Stimulated activated effector memory CD8-positive, alpha-beta T cell treated with anti-CD3 and anti-CD28 coated beads, Interleukin-12 subunit alpha, Interleukin-12 subunit beta, amount 100 ng/mL, for 72 hours (primary cell): Measurements from ENCODE around the gene XPA.

Experiments
- ATAC-seq: fragments of 150-1000 bp; cut with Tn5 transposase; 2 replicates; pipeline ENCODE4 v1.10.0; 2021
- DNase-seq, 2 donors: peaks; one replicate each; pipeline ENCODE4 v3.0.0; 2021 to 2022; ENCODE audit warnings: low spot score in 2 of 2
- H3K27ac Mint-ChIP-seq: one replicate; pipeline ENCODE4 v1.8.0; 2022; ENCODE audit warnings: mild to moderate bottlenecking, mixed read lengths
- H3K36me3 Mint-ChIP-seq: one replicate; pipeline ENCODE4 v1.8.0; 2022; ENCODE audit warnings: mild to moderate bottlenecking, mixed read lengths
- H3K4me1 Mint-ChIP-seq: one replicate; pipeline ENCODE4 v1.8.0; 2022; ENCODE audit warnings: mixed read lengths
- H3K4me3 Mint-ChIP-seq: one replicate; pipeline ENCODE4 v1.8.0; 2022; ENCODE audit warnings: mild to moderate bottlenecking, mixed read lengths
- H3K9me3 Mint-ChIP-seq: one replicate; pipeline ENCODE4 v1.8.0; 2022; ENCODE audit warnings: mixed read lengths

The XPA gene

DNA sequence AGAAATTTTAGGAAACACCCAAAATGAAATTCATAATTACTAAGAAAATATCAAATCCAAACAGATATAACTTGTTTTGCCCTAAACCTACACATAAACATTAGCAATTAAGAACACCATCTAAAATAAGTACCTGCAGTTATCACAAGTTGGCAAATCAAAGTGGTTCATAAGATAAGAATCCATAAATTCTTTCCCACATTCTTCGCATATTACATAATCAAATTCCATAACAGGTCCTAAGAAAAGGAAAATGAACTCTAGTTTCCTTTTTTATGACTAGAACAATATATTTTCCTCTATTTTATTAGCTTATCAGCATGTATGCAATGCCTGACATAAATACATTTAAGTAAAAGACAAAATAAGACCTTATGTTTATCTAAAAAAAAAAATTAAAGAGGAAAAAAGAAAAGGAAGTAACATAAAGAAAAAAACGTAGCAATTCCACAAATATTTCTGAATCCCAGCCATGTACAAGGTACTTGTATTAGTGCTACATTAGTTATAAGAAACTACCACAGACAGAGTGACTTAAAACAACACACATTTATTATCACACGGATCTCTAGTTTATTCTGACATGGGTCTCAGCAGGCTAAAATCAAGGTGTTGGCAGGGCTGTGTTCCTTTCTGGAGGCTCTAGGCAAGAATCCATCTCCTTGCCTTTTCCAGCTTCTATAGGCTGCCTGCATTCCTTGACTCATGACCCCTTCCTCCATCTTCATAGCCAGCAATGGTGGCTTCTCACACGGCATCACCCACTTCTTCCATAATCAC lies 7.5 kb downstream of the XPA start:
- DNase-seq (no peak), ATAC-seq (no peak)
- H3K36me3 Mint-ChIP-seq: peaks cover 95% of the 10 kb centered on the region
- H3K27ac Mint-ChIP-seq: no peak overlapping the region
- no peaks in the 10 kb centered on the region for H3K9me3 Mint-ChIP-seq
- no peak overlapping the region for H3K4me3 Mint-ChIP-seq
- H3K4me1 Mint-ChIP-seq: peaks cover 27% of the 10 kb centered on the region

DNA sequence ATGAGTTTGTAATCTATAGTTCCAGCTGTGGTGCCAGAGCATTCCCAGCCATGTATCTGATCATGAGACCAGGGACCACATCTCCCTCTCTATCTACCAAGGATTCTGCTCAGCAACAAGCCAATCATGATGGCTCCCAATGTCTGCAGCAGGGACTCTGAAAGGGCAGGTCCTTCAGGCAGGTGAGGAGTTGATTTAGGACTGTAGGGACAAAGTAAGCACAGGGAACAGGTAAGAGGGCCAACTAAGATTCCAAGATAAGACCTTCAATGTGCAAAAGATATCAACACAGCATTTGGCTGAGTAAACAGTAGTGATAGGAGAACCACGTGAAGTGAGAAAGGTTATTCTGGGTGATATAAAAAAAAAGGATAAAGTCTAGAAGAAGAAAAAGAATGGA lies 8.5 kb downstream of the XPA start:
- Mint-ChIP-seq H3K4me3 (no peak overlapping the region), H3K4me1 (peaks cover 18% of the 10 kb centered on the region), H3K27ac (no peak overlapping the region), H3K36me3 (peaks cover 98% of the 10 kb centered on the region), H3K9me3 (no peaks in the 10 kb centered on the region)
- ATAC-seq (no peak), DNase-seq (no peak)

DNA sequence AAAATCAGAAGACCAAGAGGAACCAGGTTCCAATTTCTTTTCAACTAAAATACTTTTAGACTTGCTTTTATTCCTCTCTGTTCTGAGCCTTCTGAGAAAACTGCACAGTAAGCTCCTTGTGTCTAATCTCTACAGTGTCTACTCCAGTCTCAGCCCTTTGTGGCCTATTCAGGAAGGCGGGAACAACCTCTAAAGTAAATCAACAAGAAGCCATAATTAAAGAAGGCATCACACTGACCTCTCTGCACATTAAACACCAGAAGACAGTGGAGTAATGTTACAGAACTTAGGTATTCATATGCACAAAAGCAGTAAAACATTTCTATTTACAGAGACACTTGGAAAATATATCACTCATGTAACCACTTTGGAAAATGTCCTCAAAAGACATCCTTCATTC lies 14.9 kb downstream of the XPA start:
- Mint-ChIP-seq H3K27ac (peak overlapping the region; percentile 79), H3K36me3 (peaks cover 95% of the 10 kb centered on the region), H3K9me3 (no peaks in the 10 kb centered on the region), H3K4me1 (peaks cover 7% of the 10 kb centered on the region), H3K4me3 (no peak overlapping the region)
- DNase-seq (no peak), ATAC-seq (no peak)

DNA sequence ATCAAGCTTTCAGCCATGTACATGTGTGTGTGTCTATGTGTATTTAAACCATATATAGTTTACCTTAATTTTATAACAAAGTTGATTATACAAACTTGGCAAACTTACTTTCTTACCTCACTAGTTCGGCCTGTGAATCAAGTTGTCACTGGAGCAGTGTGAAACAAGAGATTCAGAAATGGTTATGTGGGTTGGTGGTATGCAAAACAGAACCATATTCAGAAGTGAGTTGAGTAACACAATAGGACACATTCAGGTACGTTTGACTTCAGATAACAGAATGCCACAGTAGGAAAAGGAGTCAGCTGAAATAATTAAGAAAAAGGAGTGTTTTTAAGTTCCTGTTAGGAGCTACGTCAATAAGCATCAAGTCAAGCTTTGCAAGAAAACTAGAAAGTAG lies 21.5 kb downstream of the XPA start:
- ATAC-seq: peak; percentile 74
- DNase-seq: no peak
- peaks cover 100% of the 10 kb centered on the region for H3K36me3 Mint-ChIP-seq
- no peak overlapping the region for H3K4me3 Mint-ChIP-seq
- no peaks in the 10 kb centered on the region for H3K9me3 Mint-ChIP-seq
- peaks cover 13% of the 10 kb centered on the region for H3K4me1 Mint-ChIP-seq
- H3K27ac Mint-ChIP-seq: no peak overlapping the region

DNA sequence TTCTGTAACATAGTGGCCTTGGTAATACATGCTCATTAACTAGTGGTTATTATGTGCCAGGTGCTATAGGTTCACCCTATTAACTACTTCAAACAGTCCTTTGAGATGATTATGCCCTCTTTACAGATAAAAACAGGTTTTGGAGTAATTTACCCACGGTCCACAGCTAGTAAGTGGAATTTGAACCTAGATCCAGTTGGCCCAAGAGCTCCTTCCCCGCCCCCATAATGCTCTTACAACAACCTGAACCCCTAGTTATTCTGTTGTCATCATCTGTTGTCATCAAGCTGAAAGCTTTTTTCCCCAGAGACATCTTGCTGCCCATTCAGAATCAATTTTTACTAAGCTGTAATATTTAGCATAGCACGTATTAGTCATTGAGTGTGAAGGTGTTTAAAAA lies 23.2 kb downstream of the XPA start:
- no peak overlapping the region for H3K4me3 Mint-ChIP-seq
- peaks cover 13% of the 10 kb centered on the region for H3K4me1 Mint-ChIP-seq
- H3K27ac Mint-ChIP-seq: peak overlapping the region; percentile 29
- peaks cover 100% of the 10 kb centered on the region for H3K36me3 Mint-ChIP-seq
- no peak for ATAC-seq
- no peak for DNase-seq
- no peaks in the 10 kb centered on the region for H3K9me3 Mint-ChIP-seq

DNA sequence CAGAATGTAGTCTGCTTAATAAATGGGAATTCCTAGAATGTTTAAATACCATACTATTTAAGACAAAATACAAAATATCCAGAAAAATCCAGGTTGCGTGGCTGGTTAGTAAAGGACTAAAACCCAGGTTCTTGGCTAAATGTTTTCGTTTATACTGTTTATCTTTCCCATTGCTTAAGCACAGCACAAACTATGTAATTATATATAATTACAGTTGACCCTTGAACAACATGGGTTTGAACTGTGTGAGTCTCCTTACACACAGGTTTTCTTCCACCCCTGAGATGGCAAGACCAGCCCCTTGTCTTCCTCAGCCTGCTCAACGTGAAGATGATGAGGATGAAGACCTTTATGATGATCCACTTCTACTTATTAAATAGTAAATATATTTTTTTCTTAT lies 24.7 kb downstream of the XPA start:
- peaks cover 19% of the 10 kb centered on the region for H3K4me1 Mint-ChIP-seq
- no peak for ATAC-seq
- H3K4me3 Mint-ChIP-seq: no peak overlapping the region
- no peaks in the 10 kb centered on the region for H3K9me3 Mint-ChIP-seq
- no peak for DNase-seq
- peaks cover 100% of the 10 kb centered on the region for H3K36me3 Mint-ChIP-seq
- no peak overlapping the region for H3K27ac Mint-ChIP-seq

DNA sequence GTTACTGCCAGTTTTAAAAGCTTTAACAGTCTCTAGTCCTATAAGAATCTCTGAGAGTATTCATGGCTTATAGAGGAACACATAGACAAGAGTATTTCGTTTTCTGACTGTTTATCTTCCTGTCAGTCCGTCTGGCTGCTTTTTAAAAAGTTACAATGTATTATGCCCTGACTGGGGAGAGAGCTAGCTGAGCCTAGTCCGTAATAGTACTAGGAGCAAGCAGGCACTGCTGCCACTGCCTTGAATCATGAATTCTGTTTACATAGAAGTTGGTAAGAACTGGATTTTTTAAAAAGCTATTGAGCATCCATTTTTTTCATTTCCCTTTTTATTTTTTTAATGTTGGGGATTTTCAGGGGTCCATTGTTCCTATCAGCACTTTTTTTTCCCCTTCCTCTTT lies 26.6 kb downstream of the XPA start:
- no peak for ATAC-seq
- Mint-ChIP-seq H3K9me3 (no peaks in the 10 kb centered on the region), H3K36me3 (peaks cover 100% of the 10 kb centered on the region), H3K27ac (peak overlapping the region; percentile 38), H3K4me1 (peaks cover 24% of the 10 kb centered on the region), H3K4me3 (no peak overlapping the region)
- DNase-seq: no peak

DNA sequence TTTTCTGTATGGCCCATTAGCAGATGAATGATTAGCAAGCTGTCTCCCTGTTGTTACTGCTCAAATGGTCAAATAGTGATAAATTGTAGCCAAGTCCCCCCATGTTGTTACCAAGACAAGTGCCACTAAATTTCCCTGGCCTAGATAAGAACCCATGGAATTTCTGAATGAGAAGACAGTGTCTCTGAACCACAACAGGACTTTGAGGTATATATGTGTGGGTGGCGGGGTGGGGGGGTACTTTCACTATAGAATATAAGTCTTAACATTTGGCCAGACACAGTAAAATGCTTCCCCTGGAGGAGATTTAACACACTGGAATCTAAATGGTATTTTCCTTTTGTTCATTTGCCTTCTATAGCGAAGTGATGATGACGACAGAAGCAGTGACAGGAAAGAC lies 28.7 kb downstream of the XPA start:
- no peak for DNase-seq
- H3K4me3 Mint-ChIP-seq: no peak overlapping the region
- peak overlapping the region; percentile 50 for H3K27ac Mint-ChIP-seq
- H3K9me3 Mint-ChIP-seq: no peaks in the 10 kb centered on the region
- peak; percentile 51 for ATAC-seq
- peaks cover 100% of the 10 kb centered on the region for H3K36me3 Mint-ChIP-seq
- H3K4me1 Mint-ChIP-seq: peaks cover 27% of the 10 kb centered on the region

DNA sequence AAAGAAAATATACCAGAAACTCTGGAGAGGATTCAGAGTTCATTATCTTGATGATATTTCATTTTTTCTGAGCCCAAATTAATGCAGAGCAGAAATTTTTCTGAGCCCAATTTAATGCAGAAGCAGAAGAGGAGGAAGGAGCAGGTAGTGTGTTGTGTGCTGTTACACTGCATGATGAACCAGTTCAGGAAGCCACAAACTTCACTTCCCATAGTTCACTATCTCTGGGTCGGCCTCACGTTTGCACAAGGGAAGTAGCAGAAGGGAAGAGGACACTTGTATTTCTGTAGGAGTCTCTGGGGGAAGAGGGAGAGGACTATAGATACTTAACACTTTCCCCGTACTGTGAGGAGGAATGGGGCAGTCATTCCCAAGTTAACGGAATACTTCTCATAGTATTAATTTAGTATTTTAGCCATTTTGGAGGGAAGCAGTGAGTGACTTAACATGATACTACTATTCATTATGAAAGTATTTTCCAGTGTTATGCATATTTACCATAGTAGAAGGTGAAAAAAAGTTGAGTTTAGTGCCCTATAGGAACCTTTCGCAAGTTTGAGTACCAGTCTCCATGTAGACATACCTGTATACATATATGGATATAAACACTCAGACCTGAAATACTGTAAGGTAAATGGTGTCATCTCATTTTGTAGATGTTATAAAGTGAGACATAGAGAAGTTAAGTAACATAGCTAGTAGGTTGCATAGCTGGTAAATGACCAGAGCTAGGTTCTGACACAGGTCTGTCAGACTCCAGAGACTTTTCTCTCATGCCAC lies 30.0 kb downstream of the XPA start:
- no peaks in the 10 kb centered on the region for H3K9me3 Mint-ChIP-seq
- peaks cover 27% of the 10 kb centered on the region for H3K4me1 Mint-ChIP-seq
- DNase-seq (no peak), ATAC-seq (no peak)
- H3K36me3 Mint-ChIP-seq: peaks cover 100% of the 10 kb centered on the region
- H3K4me3 Mint-ChIP-seq: no peak overlapping the region
- H3K27ac Mint-ChIP-seq: peak overlapping the region; percentile 35

DNA sequence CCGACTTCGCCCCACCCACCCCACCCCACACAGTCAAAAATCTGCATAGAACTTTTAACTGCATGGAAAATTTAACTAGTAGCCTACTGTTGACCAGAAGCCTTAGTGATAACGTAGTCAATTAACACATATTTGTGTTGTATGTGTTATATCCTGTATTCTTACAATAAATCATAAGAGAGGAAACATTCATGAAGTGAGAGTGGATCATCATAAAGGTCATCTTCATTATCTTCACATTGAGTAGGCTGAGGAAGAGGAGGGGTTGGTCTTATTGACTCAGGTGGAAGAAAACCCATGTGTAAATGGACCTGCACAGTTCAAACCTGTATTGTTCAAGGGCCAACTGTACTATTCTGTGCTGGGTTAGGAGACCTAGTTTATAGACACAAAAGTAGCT lies 31.4 kb downstream of the XPA start:
- H3K4me1 Mint-ChIP-seq: peaks cover 27% of the 10 kb centered on the region
- no peak overlapping the region for H3K4me3 Mint-ChIP-seq
- peaks cover 100% of the 10 kb centered on the region for H3K36me3 Mint-ChIP-seq

DNA sequence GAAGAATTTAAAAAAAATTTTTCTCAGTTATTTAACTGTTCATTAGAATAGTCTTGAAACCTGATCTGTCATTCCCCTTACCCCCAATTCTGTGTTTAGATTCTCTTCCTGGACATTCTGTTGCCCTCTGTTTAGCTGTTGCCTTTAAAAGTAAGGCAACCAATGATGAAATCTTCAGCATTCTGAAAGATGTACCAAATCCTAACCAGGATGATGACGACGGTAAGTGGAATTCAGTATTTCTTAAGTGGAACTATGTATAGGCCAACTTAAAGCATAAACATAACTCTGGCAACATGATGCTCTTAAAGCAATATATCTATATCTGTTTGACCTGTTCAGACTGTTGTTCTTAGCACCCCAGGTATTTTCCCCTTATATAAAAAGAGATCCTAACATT lies 36.3 kb downstream of the XPA start:
- ATAC-seq (no peak), DNase-seq (no peak)
- H3K9me3 Mint-ChIP-seq: no peaks in the 10 kb centered on the region
- peaks cover 100% of the 10 kb centered on the region for H3K36me3 Mint-ChIP-seq
- no peak overlapping the region for H3K4me3 Mint-ChIP-seq
- peaks cover 5% of the 10 kb centered on the region for H3K4me1 Mint-ChIP-seq
- peak overlapping the region; percentile 45 for H3K27ac Mint-ChIP-seq

More for the DNA sequence above, 31.4 kb downstream of the XPA start:
- ATAC-seq: peak; percentile 34
- Mint-ChIP-seq H3K9me3 (no peaks in the 10 kb centered on the region), H3K27ac (peak overlapping the region; percentile 35)
- DNase-seq: no peak

DNA sequence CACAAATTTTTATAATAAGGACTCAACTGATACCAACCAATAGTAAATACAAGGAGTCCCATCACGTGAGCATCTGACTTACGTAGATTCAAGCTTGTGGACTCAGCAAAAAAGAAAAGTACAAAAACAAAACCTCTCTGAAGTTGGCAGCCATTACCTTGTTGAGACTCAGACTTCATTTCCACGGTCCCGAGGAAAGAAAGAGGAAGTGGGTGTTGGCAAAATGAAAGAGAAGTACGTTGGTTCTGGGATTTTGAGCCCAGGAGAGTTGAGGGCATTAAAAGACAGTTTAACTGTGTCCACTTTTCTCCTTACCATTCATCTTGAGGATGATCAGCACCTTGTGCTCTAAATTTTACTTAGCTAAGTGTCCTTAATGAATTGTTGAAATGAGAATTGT lies 36.8 kb downstream of the XPA start:
- Mint-ChIP-seq H3K4me1 (peaks cover 5% of the 10 kb centered on the region), H3K9me3 (no peaks in the 10 kb centered on the region), H3K36me3 (peaks cover 100% of the 10 kb centered on the region), H3K4me3 (no peak overlapping the region), H3K27ac (peak overlapping the region; percentile 45)
- ATAC-seq (no peak), DNase-seq (no peak)

DNA sequence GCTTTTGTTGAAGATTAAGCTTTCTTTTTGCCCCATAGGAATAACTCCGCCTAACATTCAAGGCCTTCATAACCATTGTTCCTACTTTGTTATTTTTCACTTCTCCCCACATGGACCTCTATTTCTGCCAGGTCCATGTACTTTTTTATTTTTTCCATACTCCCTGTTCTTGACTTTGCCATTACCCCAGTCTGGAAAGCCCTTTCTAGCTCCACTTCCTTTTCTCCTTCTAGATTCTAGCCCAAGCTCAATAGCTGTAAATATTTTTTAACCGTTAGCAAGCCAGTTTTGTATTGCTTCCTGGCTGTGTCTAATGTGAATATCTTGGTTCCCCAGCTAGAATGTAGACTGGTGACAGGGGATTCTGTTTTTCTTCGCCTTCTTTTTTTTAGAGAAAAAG lies 37.4 kb downstream of the XPA start:
- peaks cover 100% of the 10 kb centered on the region for H3K36me3 Mint-ChIP-seq
- H3K9me3 Mint-ChIP-seq: no peaks in the 10 kb centered on the region
- no peak for ATAC-seq
- peaks cover 5% of the 10 kb centered on the region for H3K4me1 Mint-ChIP-seq
- no peak for DNase-seq
- peak overlapping the region; percentile 29 for H3K27ac Mint-ChIP-seq
- no peak overlapping the region for H3K4me3 Mint-ChIP-seq

DNA sequence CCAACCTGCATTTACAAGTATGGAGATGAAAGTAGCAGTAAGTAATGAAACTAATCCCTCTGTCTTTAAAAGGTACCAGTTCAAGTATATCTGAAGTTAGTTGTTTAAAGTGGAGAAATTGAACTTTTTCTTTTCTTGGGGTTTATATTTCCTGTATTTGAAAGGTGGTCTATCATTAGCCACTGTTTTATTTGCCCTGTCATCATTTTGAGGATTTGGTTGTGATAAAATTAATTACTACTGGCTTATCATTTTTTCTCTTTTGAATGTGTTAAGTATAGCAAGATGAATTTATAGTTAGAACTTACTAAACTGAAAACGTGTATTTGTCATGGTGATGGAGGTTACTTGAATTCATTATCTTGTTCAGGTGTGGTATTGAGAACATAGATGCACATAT lies 38.4 kb downstream of the XPA start:
- no peaks in the 10 kb centered on the region for H3K4me1 Mint-ChIP-seq
- peaks cover 100% of the 10 kb centered on the region for H3K36me3 Mint-ChIP-seq
- ATAC-seq (no peak), DNase-seq (no peak)
- no peak overlapping the region for H3K4me3 Mint-ChIP-seq
- H3K9me3 Mint-ChIP-seq: no peaks in the 10 kb centered on the region
- no peak overlapping the region for H3K27ac Mint-ChIP-seq

DNA sequence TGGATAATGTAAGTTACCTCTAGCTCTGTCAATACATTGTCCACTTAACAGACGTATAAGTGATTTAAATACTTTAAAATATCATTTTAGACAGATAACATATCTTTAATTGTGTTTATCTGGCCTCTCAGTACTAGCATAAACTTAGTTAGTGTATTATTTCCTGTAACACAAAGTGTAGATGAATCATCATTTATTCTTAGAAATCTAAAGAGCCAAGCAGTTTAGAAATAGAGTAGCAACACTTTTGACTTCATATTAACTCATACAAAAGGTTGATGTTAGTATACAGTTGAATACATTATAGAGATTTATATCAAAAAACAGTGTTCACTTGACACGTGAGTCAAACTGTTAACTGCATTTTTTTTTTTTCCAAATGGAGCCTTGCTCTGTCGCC lies 45.5 kb downstream of the XPA start:
- Mint-ChIP-seq H3K36me3 (peaks cover 100% of the 10 kb centered on the region), H3K27ac (peak overlapping the region; percentile 23), H3K4me1 (no peaks in the 10 kb centered on the region), H3K4me3 (no peak overlapping the region), H3K9me3 (no peaks in the 10 kb centered on the region)
- ATAC-seq (peak; percentile 65), DNase-seq (no peak)

DNA sequence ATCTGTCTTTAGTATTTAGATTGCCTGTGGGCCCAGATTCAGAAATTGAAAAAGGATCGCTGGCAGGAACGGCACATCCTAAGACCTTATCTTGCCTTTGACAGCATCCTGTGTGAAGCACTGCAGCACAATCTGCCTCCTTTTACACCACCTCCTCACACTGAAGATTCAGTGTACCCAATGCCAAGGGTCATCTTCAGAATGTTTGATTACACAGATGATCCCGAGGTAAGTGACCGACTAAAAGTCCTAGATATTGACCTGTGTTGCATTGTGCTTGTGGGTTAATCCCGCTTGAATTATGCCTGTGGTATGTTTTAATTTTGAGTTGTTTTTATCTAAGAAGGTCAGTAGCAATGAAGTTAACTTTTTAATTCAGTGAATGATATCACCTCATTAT lies 49.1 kb downstream of the XPA start:
- peaks cover 6% of the 10 kb centered on the region for H3K4me1 Mint-ChIP-seq
- no peak for ATAC-seq
- no peak overlapping the region for H3K4me3 Mint-ChIP-seq
- DNase-seq: no peak
- no peak overlapping the region for H3K27ac Mint-ChIP-seq
- peaks cover 100% of the 10 kb centered on the region for H3K36me3 Mint-ChIP-seq
- H3K9me3 Mint-ChIP-seq: no peaks in the 10 kb centered on the region
